MV-4-11 (cell line): Measurements from ENCODE around the gene CEP112.

Experiments used
- DNase-seq: peaks from one replicate; lab custom pipeline; 2025; lab: John Stamatoyannopoulos, UW

CEP112 gene

DNA sequence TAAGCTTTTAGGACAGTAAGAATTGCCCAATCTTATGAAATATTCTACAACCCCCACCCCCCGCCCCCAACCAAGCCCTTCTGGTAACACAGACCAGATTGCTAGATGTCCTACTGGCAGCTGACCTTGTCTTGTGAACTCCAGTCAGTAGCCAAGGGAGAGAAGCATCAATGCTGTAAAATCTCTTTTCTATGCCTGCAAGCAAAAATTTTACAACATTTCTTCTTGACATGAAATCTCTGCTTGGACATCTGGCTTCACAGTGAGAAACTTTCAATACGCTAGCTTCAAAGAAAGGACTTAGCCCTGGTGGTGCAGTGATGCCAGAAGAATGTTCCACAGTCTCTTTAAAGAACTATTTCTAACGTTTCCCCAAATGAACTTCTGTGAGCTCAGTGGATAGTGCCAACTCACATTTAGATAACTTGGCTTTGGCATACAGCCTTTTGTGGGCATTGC, 461.2 kb downstream of the CEP112 start:
- DNase-seq: no peak

- DNase-seq: no peak
These were observed 462.7 kb downstream of the CEP112 start for GRCh38 chr17:65729207-65729606.

GRCh38 chr17:65727832-65728231, 464.1 kb downstream of the CEP112 start:
- no peak for DNase-seq

GRCh38 chr17:65727246-65727645, 464.7 kb downstream of the CEP112 start:
- no peak for DNase-seq

- no peak for DNase-seq
These were observed 468.3 kb downstream of the CEP112 start for GRCh38 chr17:65723431-65724151.

DNA sequence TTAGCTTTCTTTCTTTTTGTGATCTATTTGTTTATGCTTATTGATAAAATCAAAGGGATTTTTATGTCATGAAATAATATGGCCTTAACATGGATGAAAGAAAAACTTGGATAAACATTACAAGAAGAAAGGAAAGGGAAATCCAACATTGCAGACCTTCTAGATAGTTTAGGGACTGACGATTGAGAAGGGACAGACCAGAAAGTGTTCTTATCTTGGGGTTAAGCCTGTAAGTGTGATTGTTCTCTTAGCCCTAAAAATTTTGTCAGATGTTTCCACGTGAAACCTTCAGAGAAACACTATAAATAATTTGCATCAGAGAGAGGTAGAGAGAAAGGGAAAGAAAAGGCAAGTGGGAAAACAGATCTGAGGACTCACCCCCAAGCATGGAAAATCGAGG, 473.3 kb downstream of the CEP112 start:
- DNase-seq: no peak

DNA sequence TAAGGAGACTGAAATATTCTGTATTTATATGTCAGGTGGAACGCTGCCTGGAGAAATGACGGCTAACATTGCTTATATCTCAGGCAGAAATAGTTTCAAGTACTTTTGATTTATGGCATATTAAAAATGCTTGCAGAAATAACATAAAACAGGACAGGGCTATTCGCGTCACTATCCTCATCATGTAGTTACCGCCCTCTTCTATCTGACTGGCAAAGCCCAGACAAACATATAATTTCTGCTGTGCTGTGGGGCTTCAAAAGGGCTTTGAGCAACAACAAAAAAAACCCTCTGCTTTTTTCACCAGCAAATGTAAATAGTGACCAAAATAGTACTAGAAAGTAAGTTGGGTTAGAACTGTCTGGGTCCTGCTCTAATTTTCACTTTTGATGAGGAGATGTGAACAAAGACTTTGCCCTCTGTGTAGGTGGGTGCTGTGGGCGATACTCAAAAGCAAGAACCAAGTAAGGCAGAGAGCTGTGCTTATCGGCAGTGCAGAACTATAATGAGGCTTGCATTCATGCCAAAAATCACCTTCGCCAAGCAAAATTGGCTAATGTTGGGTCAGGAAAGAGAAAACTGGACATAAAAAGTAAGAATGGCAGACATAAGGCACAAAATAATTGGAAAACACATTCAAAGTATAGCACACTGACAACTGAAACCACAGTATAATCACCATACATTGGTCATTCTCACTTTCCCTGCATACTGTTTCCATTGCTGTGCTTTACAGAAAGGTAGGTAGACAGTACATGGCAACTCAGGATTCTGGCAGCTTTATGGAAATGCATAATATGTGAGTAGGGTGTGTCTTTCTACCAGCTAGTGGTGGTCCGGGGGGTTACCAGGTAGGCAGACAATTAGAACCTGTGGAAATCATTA, 479.3 kb downstream of the CEP112 start:
- DNase-seq: no peak

DNA sequence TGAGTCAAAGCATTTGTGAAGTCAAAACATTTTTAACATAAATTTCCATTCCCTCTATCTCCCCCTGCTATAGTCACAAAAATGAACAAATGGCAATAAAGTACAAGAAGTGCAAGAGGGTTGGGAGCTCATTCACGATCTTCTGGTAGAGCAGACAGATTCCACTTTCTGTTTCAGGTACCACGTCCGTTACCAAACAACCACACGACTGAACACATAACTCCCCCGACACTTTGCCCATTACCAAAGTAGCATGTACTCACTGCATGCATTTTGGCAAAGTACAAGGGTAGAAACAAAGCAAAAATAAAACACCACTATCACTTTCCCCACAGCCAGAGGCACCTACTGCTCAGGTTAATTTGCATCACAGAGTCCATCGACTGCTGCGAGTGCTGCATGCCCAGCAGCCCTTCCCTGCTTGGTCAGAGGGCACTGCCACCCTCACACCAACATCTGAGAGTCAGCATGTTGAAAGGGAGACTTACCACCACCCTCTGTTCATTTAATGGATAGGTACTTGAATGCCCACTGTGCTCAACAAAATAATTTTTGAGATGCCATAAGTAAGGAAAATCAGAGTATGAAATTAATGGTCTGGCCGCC, 480.2 kb downstream of the CEP112 start:
- no peak for DNase-seq

GRCh38 chr17:65707780-65708179, 484.2 kb downstream of the CEP112 start:
- no peak for DNase-seq

DNA sequence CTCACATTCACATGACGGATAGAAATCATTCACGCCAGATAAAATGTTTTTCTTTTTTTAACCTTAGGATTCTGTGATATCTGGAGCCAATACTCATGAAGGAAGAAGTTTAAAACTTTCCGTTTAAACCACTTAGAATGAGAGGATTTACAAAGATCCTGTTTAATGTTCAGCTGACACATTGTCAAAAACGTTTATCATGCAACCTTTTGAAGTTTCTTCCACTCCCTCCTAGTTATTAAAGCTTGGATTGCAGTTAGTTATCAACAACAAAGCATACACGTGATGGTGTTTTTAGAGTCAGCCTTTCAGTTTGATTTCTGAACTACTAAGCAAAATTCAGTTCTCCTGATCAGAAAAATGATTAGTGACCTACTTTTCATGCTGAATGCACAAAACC, 487.2 kb downstream of the CEP112 start:
- DNase-seq: no peak

GRCh38 chr17:65703891-65704290, 488.0 kb downstream of the CEP112 start:
- DNase-seq: no peak

DNA sequence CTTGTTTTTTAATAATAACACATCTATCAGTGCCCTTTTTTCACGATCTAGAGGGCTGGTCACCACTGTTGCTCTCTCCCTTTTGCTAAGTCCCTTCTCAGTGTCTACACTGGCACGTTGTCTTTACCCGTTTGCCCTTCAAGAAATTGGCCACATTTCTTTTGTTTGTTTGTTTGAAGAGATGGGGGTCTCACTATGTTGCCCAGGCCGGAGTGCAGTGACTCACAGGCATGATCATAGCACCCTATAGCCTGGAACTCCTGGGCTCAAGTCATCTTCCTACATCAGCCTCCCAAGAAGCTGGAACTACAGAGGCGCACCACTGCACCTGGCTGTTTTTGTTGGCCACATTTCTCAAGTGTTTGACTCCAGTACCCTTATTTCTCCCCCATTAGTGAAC, 492.5 kb downstream of the CEP112 start:
- no peak for DNase-seq

- DNase-seq: no peak
These were observed 493.4 kb downstream of the CEP112 start for GRCh38 chr17:65698381-65699061.

- no peak for DNase-seq
These were observed 494.3 kb downstream of the CEP112 start for GRCh38 chr17:65697661-65698060.

- DNase-seq: no peak
These were observed 495.1 kb downstream of the CEP112 start for GRCh38 chr17:65696739-65697394.

GRCh38 chr17:65694601-65695000, 497.3 kb downstream of the CEP112 start:
- no peak for DNase-seq

DNA sequence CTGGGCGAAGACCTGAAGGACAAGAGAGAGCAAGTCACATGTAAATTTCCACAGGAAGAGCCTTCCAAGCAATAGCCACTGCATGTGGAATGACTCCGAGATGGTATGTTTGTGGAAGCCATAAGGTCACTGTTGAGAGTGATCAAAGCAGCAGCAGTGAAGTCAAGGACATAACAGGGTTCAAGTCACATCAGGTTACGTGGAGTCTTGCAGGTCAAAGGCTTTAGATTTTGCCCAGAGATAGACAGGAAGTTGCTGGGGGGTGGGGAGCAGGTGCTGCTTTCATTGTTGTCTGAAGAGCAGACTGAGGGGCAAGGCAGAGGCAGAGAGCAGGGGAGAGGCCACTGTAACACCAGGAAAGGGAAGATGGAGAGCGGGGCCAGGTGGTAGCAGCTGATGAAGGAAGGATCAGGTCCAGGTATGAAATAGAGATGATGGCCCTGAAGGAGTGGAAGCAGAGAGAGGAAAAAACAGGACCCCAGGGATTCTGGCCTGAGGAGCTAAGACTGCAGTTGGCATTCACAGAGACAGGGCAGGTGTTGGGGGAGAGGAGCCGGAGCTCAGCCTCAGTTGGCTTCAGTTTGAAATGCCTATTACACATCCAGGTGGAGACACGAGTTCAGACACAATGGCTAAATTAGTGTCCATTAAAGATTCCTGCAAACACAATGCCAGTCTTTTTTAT, 501.2 kb downstream of the CEP112 start:
- DNase-seq: no peak

- DNase-seq: no peak
These were observed 503.6 kb downstream of the CEP112 start for GRCh38 chr17:65688307-65688706.

- DNase-seq: no peak
These were observed 506.8 kb downstream of the CEP112 start for GRCh38 chr17:65685110-65685509.

- no peak for DNase-seq
These were observed 507.3 kb downstream of the CEP112 start for GRCh38 chr17:65684631-65685030.

- DNase-seq: no peak
These were observed 508.5 kb downstream of the CEP112 start for GRCh38 chr17:65683428-65683827.
